VCaP (cell line): ENCODE data around the gene PRR33.

Experiments
- H3K27ac ChIP-seq: fragments of 450-650 bp; 2 replicates; pipeline ENCODE4 v1.5.1; 2017
- TF ChIP-seq, protein P1 (sequence below): fragments of 450-650 bp; conservative IDR thresholded peaks from 2 replicates; pipeline ENCODE4 v1.5.1; 2017; ENCODE audit warnings: mild to moderate bottlenecking, moderate library complexity

Gene PRR33

DNA sequence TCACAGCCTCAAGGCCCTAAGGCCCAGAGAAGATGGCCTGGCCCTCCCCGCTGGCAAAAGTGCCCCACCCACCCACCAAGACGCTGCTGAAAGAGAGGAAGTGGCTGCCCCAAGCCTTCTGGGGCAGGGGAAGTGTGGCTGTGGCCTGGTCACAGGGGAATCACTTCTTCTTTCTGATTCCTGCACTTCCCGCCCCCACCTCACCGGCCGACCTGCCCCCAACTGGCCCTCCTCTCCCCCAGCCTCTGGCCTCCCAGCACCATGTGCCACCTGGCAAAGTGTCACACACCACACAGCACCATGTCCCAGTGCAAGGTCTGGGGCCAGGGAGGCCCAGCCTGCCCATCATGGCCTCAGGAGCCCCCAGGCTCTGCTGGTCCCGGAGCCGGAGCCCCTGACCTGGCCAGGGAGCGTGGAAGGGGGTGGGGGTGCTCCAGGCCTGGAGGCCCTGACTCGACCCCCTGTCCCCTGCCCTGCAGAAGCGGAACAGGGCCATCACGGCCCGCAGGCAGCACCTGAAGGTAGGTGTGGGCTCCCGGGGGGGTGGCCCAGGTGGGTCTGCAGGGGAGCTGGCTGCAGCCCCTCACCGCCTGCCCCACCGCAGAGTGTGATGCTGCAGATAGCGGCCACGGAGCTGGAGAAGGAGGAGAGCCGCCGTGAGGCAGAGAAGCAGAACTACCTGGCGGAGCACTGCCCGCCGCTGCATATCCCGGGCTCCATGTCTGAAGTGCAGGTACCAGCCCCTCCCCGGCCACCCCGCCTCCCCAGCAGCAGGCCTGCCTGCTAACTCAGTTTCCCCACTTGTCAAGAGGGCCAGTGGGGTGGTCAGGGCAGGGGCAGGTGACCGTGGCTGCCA lies 51.5 kb downstream of the PRR33 start:
- TF ChIP-seq, protein P1, sequence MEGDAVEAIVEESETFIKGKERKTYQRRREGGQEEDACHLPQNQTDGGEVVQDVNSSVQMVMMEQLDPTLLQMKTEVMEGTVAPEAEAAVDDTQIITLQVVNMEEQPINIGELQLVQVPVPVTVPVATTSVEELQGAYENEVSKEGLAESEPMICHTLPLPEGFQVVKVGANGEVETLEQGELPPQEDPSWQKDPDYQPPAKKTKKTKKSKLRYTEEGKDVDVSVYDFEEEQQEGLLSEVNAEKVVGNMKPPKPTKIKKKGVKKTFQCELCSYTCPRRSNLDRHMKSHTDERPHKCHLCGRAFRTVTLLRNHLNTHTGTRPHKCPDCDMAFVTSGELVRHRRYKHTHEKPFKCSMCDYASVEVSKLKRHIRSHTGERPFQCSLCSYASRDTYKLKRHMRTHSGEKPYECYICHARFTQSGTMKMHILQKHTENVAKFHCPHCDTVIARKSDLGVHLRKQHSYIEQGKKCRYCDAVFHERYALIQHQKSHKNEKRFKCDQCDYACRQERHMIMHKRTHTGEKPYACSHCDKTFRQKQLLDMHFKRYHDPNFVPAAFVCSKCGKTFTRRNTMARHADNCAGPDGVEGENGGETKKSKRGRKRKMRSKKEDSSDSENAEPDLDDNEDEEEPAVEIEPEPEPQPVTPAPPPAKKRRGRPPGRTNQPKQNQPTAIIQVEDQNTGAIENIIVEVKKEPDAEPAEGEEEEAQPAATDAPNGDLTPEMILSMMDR = no peak
- no peak overlapping the region for H3K27ac ChIP-seq

- TF ChIP-seq, protein P1 = no peak
- no peak overlapping the region for H3K27ac ChIP-seq
Observed at GRCh38 chr11:1839204-1839923, 52.3 kb downstream of the PRR33 start.

- TF ChIP-seq, protein P1 = no peak
- H3K27ac ChIP-seq = no peak within 1 kb of the TSS
Observed at GRCh38 chr11:1838426-1839144, 53.1 kb downstream of the PRR33 start, which contains the start of gene TNNI2. Gene TNNI2, plus strand, starts transcription at chr11:1838981. Its CDS starts 716 bp downstream, at chr11:1839697.
